HCT116 (cell line): Measurements from ENCODE around the gene COG2. TPM values are rescaled to one million over a fixed set of nuclear protein-coding genes. Genes with fewer than 3 reads are reported as not detected.

Source experiments
- ATAC-seq: fragments of 200-7000 bp; cut with Tn5 transposase; 2 replicates; pipeline ENCODE4 v1.9.1; 2020; ENCODE audit warnings: mild to moderate bottlenecking, moderate library complexity
- BruUV-seq: library from RNA; stranded (reverse); fragments of 400-500 nt; replicated peaks from 2 replicates; lab custom pipeline; 2021; lab: Mats Ljungman, UMichigan
- CTCF ChIA-PET: fragments of 300-600 bp; sonication (Branson Sonifier 250); formaldehyde crosslinking; loops from one replicate; lab custom pipeline; 2021; ENCODE audit warnings: antibody characterized with exemption; lab: Charles Lee
- POLR2A ChIA-PET: fragments of 300-600, 350-600 bp; sonication (Branson Sonifier 250); formaldehyde crosslinking; loops from one replicate; lab custom pipeline; 2021; ENCODE audit warnings: antibody characterized with exemption; lab: Charles Lee
- RAD21 ChIA-PET, 2 experiments: fragments of 300-600 bp; sonication (Branson Sonifier 250); formaldehyde crosslinking; loops; one replicate each; lab custom pipeline; 2023; ENCODE audit warnings: low total read pairs in 2 of 2; ENCODE audit not compliant: uncharacterized antibody in 2 of 2, unreplicated experiment in 2 of 2, low non-redundant PET in 1 of 2; lab: Charles Lee
- DNase-seq: peaks from one replicate; pipeline ENCODE4 v3.0.0-alpha.2; 2010; ENCODE audit warnings: low read depth, low spot score
- H2AFZ ChIP-seq: fragments of 200-600 bp; shearing (Covaris generic), sonication (generic); 2 replicates; pipeline ENCODE4 v1.6.1; 2017; ENCODE audit warnings: low read depth, mixed run types, mixed read lengths, antibody characterized with exemption, low read length; ENCODE audit not compliant: poor library complexity, severe bottlenecking
- H3K27ac ChIP-seq: 2 replicates; pipeline ENCODE4 v1.5.1; 2012; ENCODE audit warnings: low read depth, low read length
- H3K27me3 ChIP-seq: fragments of 200-600 bp; sonication (generic); 2 replicates; pipeline ENCODE4 v1.6.1; 2016; ENCODE audit warnings: mixed run types, low read length, mixed read lengths; ENCODE audit not compliant: insufficient read depth
- H3K36me3 ChIP-seq, 2 experiments: fragments of 200-500 bp in 1 of 2; fragments of 200-600 bp in 1 of 2; sonication (Bioruptor generic) in 1 of 2; sonication (generic) in 1 of 2; 2 replicates each; pipeline versions ENCODE4 v1.5.1 to v1.6.1; 2014 to 2016; ENCODE audit warnings: low read length in 2 of 2, inconsistent platforms in 1 of 2, mixed read lengths in 1 of 2, mixed run types in 1 of 2; ENCODE audit not compliant: insufficient read depth in 2 of 2, control insufficient read depth in 1 of 2
- H3K4me1 ChIP-seq, 2 experiments: fragments of 200-600 bp in 1 of 2; sonication (generic) in 1 of 2; 2 replicates each; pipeline versions ENCODE4 v1.5.1 to v1.6.1; 2012 to 2017; ENCODE audit warnings: low read length in 2 of 2, inconsistent platforms in 1 of 2, mild to moderate bottlenecking in 1 of 2, mixed read lengths in 1 of 2, mixed run types in 1 of 2, moderate library complexity in 1 of 2; ENCODE audit not compliant: insufficient read depth in 2 of 2, control insufficient read depth in 1 of 2
- H3K4me2 ChIP-seq: fragments of 200-600 bp; sonication (generic); 2 replicates; pipeline ENCODE4 v1.6.1; 2017; ENCODE audit warnings: mixed run types, low read length, mixed read lengths
- H3K4me3 ChIP-seq, 2 experiments: fragments of 200-600 bp in 1 of 2; sonication (generic) in 1 of 2; replicated peaks in 1 of 2; 2 replicates each; pipeline ENCODE4 v1.5.1; 2011 to 2016; ENCODE audit warnings: low read length in 2 of 2, control low read depth in 1 of 2, low read depth in 1 of 2, mild to moderate bottlenecking in 1 of 2, mixed read lengths in 1 of 2, mixed run types in 1 of 2
- H3K79me2 ChIP-seq: fragments of 200-600 bp; sonication (generic); 2 replicates; pipeline ENCODE4 v1.6.1; 2017; ENCODE audit warnings: mild to moderate bottlenecking, mixed run types, low read length, moderate library complexity, mixed read lengths; ENCODE audit not compliant: insufficient read depth
- H3K9ac ChIP-seq: fragments of 200-600 bp; sonication (generic); 2 replicates; pipeline ENCODE4 v1.6.1; 2016; ENCODE audit warnings: low read length, mixed read lengths
- H3K9me2 ChIP-seq: fragments of 200-600 bp; sonication (generic), shearing (Covaris generic); 2 replicates; pipeline ENCODE4 v1.6.1; 2017; ENCODE audit warnings: mixed run types, mild to moderate bottlenecking, moderate library complexity; ENCODE audit not compliant: insufficient read depth
- H3K9me3 ChIP-seq, 2 experiments: fragments of 200-500 bp in 1 of 2; fragments of 200-600 bp in 1 of 2; sonication (Bioruptor generic) in 1 of 2; sonication (generic) in 1 of 2; 2 replicates each; pipeline ENCODE4 v1.6.1; 2014 to 2017; ENCODE audit warnings: low read length in 2 of 2, mixed read lengths in 2 of 2, inconsistent platforms in 1 of 2, low read depth in 1 of 2, mild to moderate bottlenecking in 1 of 2, mixed run types in 1 of 2, moderate library complexity in 1 of 2; ENCODE audit not compliant: control insufficient read depth in 1 of 2, insufficient read depth in 1 of 2
- H4K20me1 ChIP-seq: fragments of 200-600 bp; sonication (generic), shearing (Covaris generic); 2 replicates; pipeline ENCODE4 v1.6.1; 2017; ENCODE audit warnings: mixed run types, mild to moderate bottlenecking, moderate library complexity; ENCODE audit not compliant: insufficient read depth
- CBX3 ChIP-seq: IDR thresholded peaks from 2 replicates; pipeline ENCODE4 v1.6.1; 2012; ENCODE audit warnings: low read depth
- CEBPB ChIP-seq: IDR thresholded peaks from 2 replicates; pipeline ENCODE4 v1.6.1; 2012; ENCODE audit warnings: low read depth
- CTCF ChIP-seq, 3 experiments: fragments of 200-600 bp in 1 of 3; sonication (generic) in 1 of 3; IDR thresholded peaks in 2 of 3; conservative IDR thresholded peaks in 1 of 3; 2 replicates each; pipeline ENCODE4 v1.5.1; 2012 to 2017; ENCODE audit warnings: low read depth in 2 of 3, low read length in 2 of 3, antibody characterized with exemption in 1 of 3, borderline replicate concordance in 1 of 3, control low read depth in 1 of 3, mild to moderate bottlenecking in 1 of 3, mixed read lengths in 1 of 3, mixed run types in 1 of 3, moderate library complexity in 1 of 3; ENCODE audit not compliant: insufficient read depth in 1 of 3
- EZH2 ChIP-seq: fragments of 200-600 bp; sonication (generic); IDR thresholded peaks from 2 replicates; pipeline ENCODE4 v1.6.1; 2017; ENCODE audit warnings: antibody characterized with exemption, mixed run types
- JUND ChIP-seq: IDR thresholded peaks from 2 replicates; pipeline ENCODE4 v1.6.1; 2012
- POLR2A ChIP-seq: IDR thresholded peaks from 2 replicates; pipeline ENCODE4 v1.7.0; 2011; ENCODE audit warnings: borderline replicate concordance; ENCODE audit not compliant: insufficient read depth, insufficient read length; ENCODE audit errors: extremely low read depth
- POLR2AphosphoS5 ChIP-seq: IDR thresholded peaks from 2 replicates; pipeline ENCODE4 v1.6.1; 2011; ENCODE audit warnings: mild to moderate bottlenecking, low read depth, low read length, moderate library complexity
- RAD21 ChIP-seq: IDR thresholded peaks from 2 replicates; pipeline ENCODE4 v1.6.1; 2012; ENCODE audit warnings: low read depth, mild to moderate bottlenecking
- REST ChIP-seq: IDR thresholded peaks from 2 replicates; pipeline ENCODE4 v1.6.1; 2012; ENCODE audit warnings: low read depth
- SIN3A ChIP-seq: IDR thresholded peaks from 2 replicates; pipeline ENCODE4 v1.6.1; 2012; ENCODE audit warnings: low read depth
- SRF ChIP-seq: IDR thresholded peaks from 2 replicates; pipeline ENCODE4 v1.6.1; 2012; ENCODE audit warnings: low read depth
- YY1 ChIP-seq: IDR thresholded peaks from 2 replicates; pipeline ENCODE4 v1.6.1; 2011; ENCODE audit warnings: low read length, low read depth, moderate library complexity, mild to moderate bottlenecking; ENCODE audit not compliant: insufficient replicate concordance; ENCODE audit errors: extremely low read depth
- ZFX ChIP-seq: fragments of 450-650 bp; IDR thresholded peaks from 2 replicates; pipeline ENCODE4 v1.6.1; 2017
- intact Hi-C: fragments of 100-400 bp; cut with micrococcal nuclease; formaldehyde crosslinking; loops from 2 replicates; pipeline ENCODE4 v1.10.0; 2022
- total RNA-seq: library from RNA; stranded (reverse); gene quantifications from one replicate; pipeline ENCODE4 v1.2.1, GENCODE V29; 2021; ENCODE audit not compliant: unreplicated experiment
- TF ChIP-seq, protein P1 (sequence below): IDR thresholded peaks from 2 replicates; pipeline ENCODE4 v1.6.1; 2012
- TF ChIP-seq, protein P2 (sequence below): IDR thresholded peaks from 2 replicates; pipeline ENCODE4 v1.6.1; 2011; ENCODE audit warnings: mild to moderate bottlenecking, low read length, moderate library complexity; ENCODE audit not compliant: insufficient replicate concordance; ENCODE audit errors: extremely low read depth

Gene COG2
- total RNA-seq, 1 experiment from 2014 or later: 28.6 TPM

- no peak for TF ChIP-seq SIN3A
- no peak for TF ChIP-seq JUND
- TF ChIP-seq CTCF (IDR thresholded peaks at IDR 0.05 in 2 of 3, conservative IDR thresholded peaks at IDR 0.05 in 1 of 3; ENCODE audit: borderline replicate concordance in 1 of 3, insufficient read depth in 1 of 3, low read depth in 2 of 3, low read length in 2 of 3): no peak
- no peak for TF ChIP-seq REST
- no peak for TF ChIP-seq SRF
- no peak for TF ChIP-seq CBX3
- no peak for TF ChIP-seq ZFX
- no peak for TF ChIP-seq POLR2AphosphoS5
- no peak for TF ChIP-seq EZH2
- TF ChIP-seq CEBPB: no peak
- TF ChIP-seq, protein P1, sequence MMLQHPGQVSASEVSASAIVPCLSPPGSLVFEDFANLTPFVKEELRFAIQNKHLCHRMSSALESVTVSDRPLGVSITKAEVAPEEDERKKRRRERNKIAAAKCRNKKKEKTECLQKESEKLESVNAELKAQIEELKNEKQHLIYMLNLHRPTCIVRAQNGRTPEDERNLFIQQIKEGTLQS: no peak
- no peak for TF ChIP-seq POLR2A
- TF ChIP-seq, protein P2, sequence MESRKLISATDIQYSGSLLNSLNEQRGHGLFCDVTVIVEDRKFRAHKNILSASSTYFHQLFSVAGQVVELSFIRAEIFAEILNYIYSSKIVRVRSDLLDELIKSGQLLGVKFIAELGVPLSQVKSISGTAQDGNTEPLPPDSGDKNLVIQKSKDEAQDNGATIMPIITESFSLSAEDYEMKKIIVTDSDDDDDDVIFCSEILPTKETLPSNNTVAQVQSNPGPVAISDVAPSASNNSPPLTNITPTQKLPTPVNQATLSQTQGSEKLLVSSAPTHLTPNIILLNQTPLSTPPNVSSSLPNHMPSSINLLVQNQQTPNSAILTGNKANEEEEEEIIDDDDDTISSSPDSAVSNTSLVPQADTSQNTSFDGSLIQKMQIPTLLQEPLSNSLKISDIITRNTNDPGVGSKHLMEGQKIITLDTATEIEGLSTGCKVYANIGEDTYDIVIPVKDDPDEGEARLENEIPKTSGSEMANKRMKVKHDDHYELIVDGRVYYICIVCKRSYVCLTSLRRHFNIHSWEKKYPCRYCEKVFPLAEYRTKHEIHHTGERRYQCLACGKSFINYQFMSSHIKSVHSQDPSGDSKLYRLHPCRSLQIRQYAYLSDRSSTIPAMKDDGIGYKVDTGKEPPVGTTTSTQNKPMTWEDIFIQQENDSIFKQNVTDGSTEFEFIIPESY: no peak
- no peak for TF ChIP-seq RAD21
- no peak for TF ChIP-seq YY1
- no peak overlapping the region for H3K9ac ChIP-seq
- no peaks in the 10 kb centered on the region for H4K20me1 ChIP-seq
- BruUV-seq: no TSS peak
- CTCF ChIA-PET: no interaction called here
- RAD21 ChIA-PET: no interaction called here
- no peak overlapping the region for H3K4me2 ChIP-seq
- H3K79me2 ChIP-seq: no peaks in the 10 kb centered on the region
- no peaks in the 10 kb centered on the region for H3K9me2 ChIP-seq
- intact Hi-C loops: no loop called here
- H3K4me3 ChIP-seq: no peak overlapping the region
- peaks cover 30 to 49% of the 10 kb centered on the region in 2 experiments for H3K36me3 ChIP-seq
- H2AFZ ChIP-seq: no peak overlapping the region
- peaks cover 25% of the 10 kb centered on the region in 2 experiments for H3K4me1 ChIP-seq
- POLR2A ChIA-PET: no interaction called here
- H3K27ac ChIP-seq: no peak overlapping the region
- no peaks in the 10 kb centered on the region for H3K9me3 ChIP-seq
- ATAC-seq (no peak), DNase-seq (no peak)
- no peaks in the 10 kb centered on the region for H3K27me3 ChIP-seq
Measured at GRCh38 chr1:230686747-230687146, 44.5 kb downstream of the COG2 start.
